H1 (cell line): Measurements from ENCODE around the gene PRRX1. TPM values are rescaled to one million over a fixed set of nuclear protein-coding genes. Genes with fewer than 3 reads are reported as not detected.

Experiments used
- CTCF ChIA-PET: fragments of 300-600 bp; sonication (Branson Sonifier 250); formaldehyde crosslinking; loops from one replicate; lab custom pipeline; 2021; ENCODE audit not compliant: partially characterized antibody; lab: Charles Lee
- POLR2A ChIA-PET: fragments of 300-600 bp; sonication (Branson Sonifier 250); formaldehyde crosslinking; loops from one replicate; lab custom pipeline; 2021; ENCODE audit warnings: inconsistent platforms; ENCODE audit not compliant: partially characterized antibody; lab: Charles Lee
- DNase-seq, 2 experiments: peaks; one replicate each; pipeline versions ENCODE4 v3.0.0 to v3.0.0-alpha.2; 2010 to 2022; ENCODE audit warnings: low spot score in 2 of 2, low read depth in 1 of 2, mixed read lengths in 1 of 2
- FAIRE-seq: peaks from 2 replicates; lab custom pipeline; 2011; peaks lifted over from hg19 to GRCh38; lab: Jason Lieb, UNC
- H2AFZ ChIP-seq: 2 replicates; pipeline ENCODE4 v1.8.1; 2012; ENCODE audit warnings: low read length, inconsistent platforms
- H2AK5ac ChIP-seq: 2 replicates; pipeline ENCODE4 v1.6.1; 2013; ENCODE audit warnings: low read depth, low read length
- H2BK120ac ChIP-seq: replicated peaks from 2 replicates; pipeline ENCODE3; 2013; ENCODE audit warnings: low read depth, low read length, inconsistent platforms
- H2BK12ac ChIP-seq: 2 replicates; pipeline ENCODE4 v1.6.1; 2013; ENCODE audit warnings: low read depth, low read length
- H2BK15ac ChIP-seq: 2 replicates; pipeline ENCODE4 v1.6.1; 2013; ENCODE audit warnings: low read length
- H2BK20ac ChIP-seq: 2 replicates; pipeline ENCODE4 v1.6.1; 2013; ENCODE audit warnings: low read length
- H2BK5ac ChIP-seq: 2 replicates; pipeline ENCODE4 v1.6.1; 2013; ENCODE audit warnings: low read depth, low read length
- H3K14ac ChIP-seq: 2 replicates; pipeline ENCODE4 v1.6.1; 2013; ENCODE audit warnings: inconsistent platforms; ENCODE audit not compliant: insufficient read length
- H3K18ac ChIP-seq: 2 replicates; pipeline ENCODE4 v1.6.1; 2013; ENCODE audit warnings: low read length; ENCODE audit errors: extremely low read depth
- H3K23ac ChIP-seq: 2 replicates; pipeline ENCODE4 v1.6.1; 2013; ENCODE audit warnings: inconsistent platforms; ENCODE audit not compliant: insufficient read length
- H3K23me2 ChIP-seq: 2 replicates; pipeline ENCODE4 v1.6.1; 2013; ENCODE audit warnings: low read depth, low read length
- H3K27ac ChIP-seq: 2 replicates; pipeline ENCODE4 v1.6.1; 2011; ENCODE audit warnings: low read depth, low read length, inconsistent platforms
- H3K27me3 ChIP-seq, 4 experiments: replicated peaks in 1 of 4; 1 replicate in 1 of 4; 2 replicates in 3 of 4; pipeline versions ENCODE4 v1.6.1 to v1.8.1; 2011 to 2013; ENCODE audit warnings: low read length in 3 of 4, mild to moderate bottlenecking in 3 of 4, inconsistent platforms in 2 of 4, mixed read lengths in 2 of 4, moderate library complexity in 1 of 4; ENCODE audit not compliant: control insufficient read depth in 3 of 4, insufficient read depth in 3 of 4; ENCODE audit errors: extremely low read depth in 1 of 4
- H3K36me3 ChIP-seq, 4 experiments: 2 replicates each; pipeline versions ENCODE4 v1.6.1 to v1.8.1; 2011 to 2013; ENCODE audit warnings: mild to moderate bottlenecking in 4 of 4, low read length in 3 of 4, moderate library complexity in 2 of 4, control low read depth in 1 of 4, inconsistent platforms in 1 of 4; ENCODE audit not compliant: insufficient read depth in 4 of 4, control insufficient read depth in 2 of 4
- H3K4ac ChIP-seq: replicated peaks from 2 replicates; pipeline ENCODE3; 2013; ENCODE audit warnings: low read length, low read depth, mixed read lengths, inconsistent platforms; ENCODE audit not compliant: insufficient read length
- H3K4me1 ChIP-seq, 4 experiments: replicated peaks in 1 of 4; 1 replicate in 1 of 4; 2 replicates in 3 of 4; pipeline versions ENCODE4 v1.6.1 to v1.8.1; 2011 to 2013; ENCODE audit warnings: low read length in 3 of 4, inconsistent platforms in 2 of 4, mixed read lengths in 1 of 4; ENCODE audit not compliant: insufficient read depth in 4 of 4, control insufficient read depth in 3 of 4
- H3K4me2 ChIP-seq, 2 experiments: 2 replicates each; pipeline versions ENCODE4 v1.6.1 to v1.8.1; 2011 to 2013; ENCODE audit warnings: low read depth in 2 of 2, low read length in 2 of 2, control low read depth in 1 of 2, inconsistent platforms in 1 of 2, mild to moderate bottlenecking in 1 of 2; ENCODE audit not compliant: insufficient read depth in 1 of 2
- H3K4me3 ChIP-seq, 4 experiments: fragments of 200-600, 300-600 bp in 1 of 4; sonication (generic), shearing (Covaris generic), sonication (Bioruptor Twin) in 1 of 4; 2 replicates each; pipeline versions ENCODE4 v1.5.1 to v1.8.1; 2011 to 2016; ENCODE audit warnings: low read length in 4 of 4, low read depth in 3 of 4, control low read depth in 2 of 4, inconsistent platforms in 2 of 4, mild to moderate bottlenecking in 2 of 4, mixed read lengths in 1 of 4, moderate library complexity in 1 of 4; ENCODE audit not compliant: insufficient read depth in 2 of 4; ENCODE audit errors: extremely low read depth in 1 of 4
- H3K56ac ChIP-seq: replicated peaks from 2 replicates; pipeline ENCODE3; 2013; ENCODE audit warnings: low read depth, mild to moderate bottlenecking, mixed read lengths, low read length, inconsistent platforms; ENCODE audit not compliant: insufficient read length
- H3K79me1 ChIP-seq: 2 replicates; pipeline ENCODE4 v1.6.1; 2013; ENCODE audit warnings: low read depth, low read length, control low read depth
- H3K79me2 ChIP-seq, 2 experiments: 2 replicates each; pipeline versions ENCODE4 v1.6.1 to v1.8.1; 2012 to 2013; ENCODE audit warnings: low read length in 2 of 2, mild to moderate bottlenecking in 2 of 2, inconsistent platforms in 1 of 2; ENCODE audit not compliant: insufficient read depth in 2 of 2, control insufficient read depth in 1 of 2
- H3K9ac ChIP-seq, 4 experiments: replicated peaks in 1 of 4; 1 replicate in 1 of 4; 2 replicates in 3 of 4; pipeline versions ENCODE4 v1.6.1 to v1.8.1; 2011 to 2013; ENCODE audit warnings: low read depth in 3 of 4, low read length in 3 of 4, control low read depth in 2 of 4, mild to moderate bottlenecking in 2 of 4, moderate library complexity in 2 of 4, inconsistent platforms in 1 of 4; ENCODE audit errors: extremely low read depth in 1 of 4
- H3K9me3 ChIP-seq, 2 experiments: 2 replicates each; pipeline versions ENCODE4 v1.6.1 to v1.8.1; 2012 to 2013; ENCODE audit warnings: mild to moderate bottlenecking in 2 of 2, moderate library complexity in 2 of 2, control low read depth in 1 of 2, inconsistent platforms in 1 of 2, low read depth in 1 of 2, low read length in 1 of 2, mixed read lengths in 1 of 2; ENCODE audit not compliant: insufficient read depth in 2 of 2
- H4K20me1 ChIP-seq, 2 experiments: replicated peaks in 1 of 2; 2 replicates each; pipeline versions ENCODE3 to v1.8.1; 2011 to 2013; ENCODE audit warnings: inconsistent platforms in 2 of 2, low read length in 2 of 2, mild to moderate bottlenecking in 1 of 2; ENCODE audit not compliant: insufficient read depth in 2 of 2, control insufficient read depth in 1 of 2
- H4K5ac ChIP-seq: 2 replicates; pipeline ENCODE4 v1.6.1; 2013; ENCODE audit warnings: low read length, low read depth, mixed read lengths, inconsistent platforms; ENCODE audit not compliant: insufficient read length
- H4K8ac ChIP-seq: 2 replicates; pipeline ENCODE4 v1.8.0; 2013; ENCODE audit warnings: mild to moderate bottlenecking, moderate library complexity, low read length, inconsistent platforms; ENCODE audit not compliant: insufficient read depth; ENCODE audit errors: extremely low read depth
- H4K91ac ChIP-seq: replicated peaks from 2 replicates; pipeline ENCODE3; 2013; ENCODE audit warnings: low read length, mixed read lengths, inconsistent platforms; ENCODE audit not compliant: insufficient read length
- CEBPB ChIP-seq: IDR thresholded peaks from 2 replicates; pipeline ENCODE4 v1.6.1; 2012; ENCODE audit warnings: low read depth, low read length
- EZH2 ChIP-seq: fragments of 200-600 bp; sonication (generic); IDR thresholded peaks from 2 replicates; pipeline ENCODE4 v1.7.1; 2012; ENCODE audit warnings: low read depth, mild to moderate bottlenecking, moderate library complexity, low read length, inconsistent platforms; ENCODE audit not compliant: severe bottlenecking
- GTF2F1 ChIP-seq: IDR thresholded peaks from 2 replicates; pipeline ENCODE4 v1.6.1; 2012; ENCODE audit warnings: low read depth, low read length, improper control_type of control experiment, borderline replicate concordance
- RNF2 ChIP-seq: fragments of 200-900, 300-1000 bp; sonication (generic); IDR thresholded peaks from 2 replicates; pipeline ENCODE4 v1.7.1; 2016; ENCODE audit warnings: borderline replicate concordance, low read depth, mild to moderate bottlenecking, antibody characterized with exemption, low read length; ENCODE audit not compliant: poor library complexity, severe bottlenecking; ENCODE audit errors: missing control alignments
- SP1 ChIP-seq: IDR thresholded peaks from 2 replicates; pipeline ENCODE4 v1.6.1; 2011; ENCODE audit warnings: low read depth, low read length
- SP2 ChIP-seq: IDR thresholded peaks from 2 replicates; pipeline ENCODE4 v1.6.1; 2012; ENCODE audit warnings: mild to moderate bottlenecking, low read length, inconsistent platforms
- SUZ12 ChIP-seq: fragments of 200-600 bp; sonication (generic); IDR thresholded peaks from 2 replicates; pipeline ENCODE4 v1.6.1; 2012; ENCODE audit warnings: mild to moderate bottlenecking, inconsistent platforms, low read length, moderate library complexity, mixed read lengths
- WGBS, 2 experiments: shearing (Covaris generic) in 1 of 2; methylation state at CpG; one replicate each; pipeline versions ENCODE4 v1.1.6 to v1.1.7; 2013 to 2015; ENCODE audit warnings: low lambda C conversion rate in 2 of 2, mixed read lengths in 2 of 2, inconsistent platforms in 1 of 2, low coverage in 1 of 2, missing lambda C conversion rate in 1 of 2; ENCODE audit not compliant: insufficient replicate concordance in 2 of 2, insufficient coverage in 1 of 2, insufficient read length in 1 of 2; ENCODE audit errors: extremely low coverage in 1 of 2, missing lambda C conversion rate in 1 of 2; 5-methylcytosine and 5-hydroxymethylcytosine counted together
- polyA plus RNA-seq, 7 experiments: library from polyadenylated mRNA; depleted of rRNA in 3 of 7; stranded (reverse) in 5 of 7; unstranded in 2 of 7; fragments of >200 nt in 5 of 7; fragments of 200-250 nt in 2 of 7; gene quantifications; 1 replicate in 5 of 7; 2 replicates in 1 of 7; 4 replicates in 1 of 7; pipeline versions ENCODE4 v1.2.1 to v1.2.3, GENCODE V29; 2011 to 2013; ENCODE audit warnings: missing spikeins in 2 of 7, mixed read lengths in 2 of 7
- total RNA-seq: library from RNA; stranded (reverse); fragmentation: NEBNext Ultra II Directional; extraction: Animal tissue kit (Norgen Biotek cat#: 25700); gene quantifications from 2 replicates; pipeline ENCODE4 v1.2.1, GENCODE V29; 2021
- TF ChIP-seq, protein P1 (sequence below): IDR thresholded peaks from 2 replicates; pipeline ENCODE4 v1.6.1; 2012; ENCODE audit warnings: inconsistent platforms
- TF ChIP-seq, protein P2 (sequence below): IDR thresholded peaks from 2 replicates; pipeline ENCODE4 v1.6.1; 2012; ENCODE audit warnings: inconsistent platforms

PRRX1 gene
- total and polyA plus RNA-seq, 2 of the 8 experiments (the other 6 are each of a cell fraction or from before 2014, with no cell fraction given) = not detected

DNA sequence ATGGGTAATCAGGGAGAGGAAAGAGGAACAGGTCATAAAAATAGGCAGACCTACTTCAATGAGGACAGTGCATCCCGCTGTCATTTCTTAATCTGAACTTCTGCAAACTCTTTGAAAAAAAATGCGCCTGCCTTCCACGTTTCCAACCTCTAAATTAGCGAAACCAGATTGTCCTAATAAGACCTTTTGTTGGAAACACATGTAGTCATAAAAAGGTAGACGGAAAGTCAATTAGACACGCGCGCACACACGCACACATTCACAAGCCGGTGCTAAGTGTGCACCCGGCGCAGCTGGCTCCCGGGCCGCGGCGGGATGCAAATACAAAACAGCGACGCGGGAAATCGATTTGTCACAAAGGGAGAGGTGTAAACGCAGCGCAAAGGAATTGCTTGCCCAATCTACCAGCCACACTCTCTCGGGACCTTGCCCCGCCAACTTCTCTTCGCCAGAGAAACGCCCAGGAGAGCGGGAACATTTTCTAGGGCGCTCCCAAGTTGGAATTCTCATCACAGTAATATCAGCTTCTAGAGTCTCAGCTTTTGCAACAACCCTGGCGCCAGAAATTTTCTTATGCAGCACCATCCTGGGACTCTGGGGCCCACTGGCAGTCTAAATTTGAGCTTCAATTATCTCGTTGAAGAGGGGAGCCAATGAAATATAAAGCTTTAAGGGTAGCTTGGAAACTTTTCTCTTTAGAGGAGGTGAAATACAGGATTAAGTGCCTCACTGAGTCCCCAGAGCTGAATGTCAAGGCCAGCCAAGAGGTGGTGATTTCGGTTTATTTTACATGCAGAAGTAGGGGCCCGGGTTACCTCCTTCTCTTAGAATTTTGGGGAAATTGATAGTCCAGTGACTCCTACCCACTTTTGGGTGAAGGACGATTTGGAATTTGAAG, 4.5 kb downstream of the PRRX1 start:
- Histone ChIP-seq H2BK5ac (no peak overlapping the region), H3K79me2 (no peaks in the 10 kb centered on the region)

More for the DNA sequence above, 4.5 kb downstream of the PRRX1 start:
- no peak overlapping the region for H2BK20ac ChIP-seq
- H3K4me3 ChIP-seq = peak overlapping the region in 1 of 4 experiments; percentile 41; a peak in 4 of 8 replicates
- H3K9ac ChIP-seq = no peak overlapping the region
- no peaks in the 10 kb centered on the region for H3K36me3 ChIP-seq
- TF ChIP-seq RNF2 (peak; percentile 87), SP1 (0 out of 2 replicates have a peak, but pooled peaks have one; percentile 5), SUZ12 (peak; percentile 88), SP2 (no peak), EZH2 (peak; percentile 78), CEBPB (peak; percentile 44; the same call in 1 of the 2 replicates), GTF2F1 (no peak)
- TF ChIP-seq, protein P1, sequence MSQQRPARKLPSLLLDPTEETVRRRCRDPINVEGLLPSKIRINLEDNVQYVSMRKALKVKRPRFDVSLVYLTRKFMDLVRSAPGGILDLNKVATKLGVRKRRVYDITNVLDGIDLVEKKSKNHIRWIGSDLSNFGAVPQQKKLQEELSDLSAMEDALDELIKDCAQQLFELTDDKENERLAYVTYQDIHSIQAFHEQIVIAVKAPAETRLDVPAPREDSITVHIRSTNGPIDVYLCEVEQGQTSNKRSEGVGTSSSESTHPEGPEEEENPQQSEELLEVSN = peak; percentile 43; the same call in 1 of the 2 replicates
- TF ChIP-seq, protein P2, sequence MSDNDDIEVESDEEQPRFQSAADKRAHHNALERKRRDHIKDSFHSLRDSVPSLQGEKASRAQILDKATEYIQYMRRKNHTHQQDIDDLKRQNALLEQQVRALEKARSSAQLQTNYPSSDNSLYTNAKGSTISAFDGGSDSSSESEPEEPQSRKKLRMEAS = 0 out of 2 replicates have a peak, but pooled peaks have one; percentile 13
- 0 out of 2 replicates have a peak overlapping the region, but pooled peaks have one; percentile 29 for H2BK15ac ChIP-seq
- H3K4me2 ChIP-seq = peak overlapping the region; percentile 57
- peaks cover 8% of the 10 kb centered on the region; the same call in 1 of the 2 replicates for H3K23me2 ChIP-seq
- H2AK5ac ChIP-seq = no peak overlapping the region
- H3K27me3 ChIP-seq = peaks cover 72 to 83% (median 82%) of the 10 kb centered on the region in 4 experiments
- no peak overlapping the region for H3K4ac ChIP-seq
- H4K8ac ChIP-seq = no peak overlapping the region
- peaks cover 4 to 14% of the 10 kb centered on the region in 2 experiments for H4K20me1 ChIP-seq
- H3K9me3 ChIP-seq = no peaks in the 10 kb centered on the region
- H3K23ac ChIP-seq = no peak overlapping the region
- no peak overlapping the region for H4K91ac ChIP-seq
- no peak overlapping the region for H3K27ac ChIP-seq
- H3K18ac ChIP-seq = no peak overlapping the region; the same call in 1 of the 2 replicates
- 3% methylated on average over 33 of the region's 33 CpGs; no CpG with 5 or more reads in 1 of the 2 experiments for WGBS, 2 experiments
- no peak overlapping the region for H2AFZ ChIP-seq
- H3K4me1 ChIP-seq = peaks cover 3 to 29% (median 12%) of the 10 kb centered on the region in 4 experiments; a peak in 6 of 7 replicates
- no peak overlapping the region for H4K5ac ChIP-seq
- no peak overlapping the region for H2BK120ac ChIP-seq
- FAIRE-seq (no peak), DNase-seq (peak in 1 of 2 experiments; percentile 60)
- ChIA-PET POLR2A (interaction anchor here (2.1 kb wide), 1 partner anchor 8 kb away, joined by 9 read pairs; no protein-coding TSS in a partner anchor), CTCF (interaction anchor here (1.0 to 3.6 kb wide), 4 partner anchors 9 to 77 kb away, joined by 3 to 13 read pairs (median 6); no protein-coding TSS in a partner anchor)
- no peaks in the 10 kb centered on the region for H3K79me1 ChIP-seq
- no peak overlapping the region for H2BK12ac ChIP-seq
- no peak overlapping the region for H3K56ac ChIP-seq
- H3K14ac ChIP-seq = no peak overlapping the region
